ENCODE measurements around the gene MROH9.

DNA sequence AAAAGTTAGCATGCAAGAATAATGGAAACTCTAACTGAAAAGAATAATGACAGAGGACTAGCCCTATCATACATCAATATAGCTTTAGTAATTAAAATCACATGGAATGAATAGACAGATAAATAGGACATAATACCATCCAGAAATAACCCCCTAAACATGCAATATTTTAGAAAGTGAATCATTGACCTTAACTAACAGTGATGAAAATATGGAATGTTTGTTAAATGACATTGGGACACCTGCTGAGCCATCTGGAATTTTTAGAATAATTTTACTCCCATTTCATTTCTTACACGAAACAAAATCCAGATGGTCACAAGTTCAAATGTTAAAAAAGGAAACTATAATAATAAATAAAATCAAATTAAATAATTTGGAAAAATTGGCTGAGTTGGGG, 102.3 kb downstream of the MROH9 start:
- TF ChIP-seq, protein P1, sequence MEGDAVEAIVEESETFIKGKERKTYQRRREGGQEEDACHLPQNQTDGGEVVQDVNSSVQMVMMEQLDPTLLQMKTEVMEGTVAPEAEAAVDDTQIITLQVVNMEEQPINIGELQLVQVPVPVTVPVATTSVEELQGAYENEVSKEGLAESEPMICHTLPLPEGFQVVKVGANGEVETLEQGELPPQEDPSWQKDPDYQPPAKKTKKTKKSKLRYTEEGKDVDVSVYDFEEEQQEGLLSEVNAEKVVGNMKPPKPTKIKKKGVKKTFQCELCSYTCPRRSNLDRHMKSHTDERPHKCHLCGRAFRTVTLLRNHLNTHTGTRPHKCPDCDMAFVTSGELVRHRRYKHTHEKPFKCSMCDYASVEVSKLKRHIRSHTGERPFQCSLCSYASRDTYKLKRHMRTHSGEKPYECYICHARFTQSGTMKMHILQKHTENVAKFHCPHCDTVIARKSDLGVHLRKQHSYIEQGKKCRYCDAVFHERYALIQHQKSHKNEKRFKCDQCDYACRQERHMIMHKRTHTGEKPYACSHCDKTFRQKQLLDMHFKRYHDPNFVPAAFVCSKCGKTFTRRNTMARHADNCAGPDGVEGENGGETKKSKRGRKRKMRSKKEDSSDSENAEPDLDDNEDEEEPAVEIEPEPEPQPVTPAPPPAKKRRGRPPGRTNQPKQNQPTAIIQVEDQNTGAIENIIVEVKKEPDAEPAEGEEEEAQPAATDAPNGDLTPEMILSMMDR (IDR thresholded peaks at IDR 0.05) = no peak
- TF ChIP-seq POLR2A (IDR thresholded peaks at IDR 0.05) (no peak), POLR2AphosphoS5 (IDR thresholded peaks at IDR 0.05) (no peak), EP300 (IDR thresholded peaks at IDR 0.05) (no peak)

Measured in stomach (tissue), 4 donors.